Heart right ventricle (tissue), 16 donors: ENCODE data around the gene TTC9B. TPM values are rescaled to one million over a fixed set of nuclear protein-coding genes. Genes with fewer than 3 reads are reported as not detected.

Source experiments
- ATAC-seq, 8 donors: fragments of 200-7000 bp; cut with Tn5 transposase; one replicate each; pipeline ENCODE4 v1.9.1; 2020; ENCODE audit warnings: mild to moderate bottlenecking in 8 of 8, moderate library complexity in 8 of 8, moderate number of reproducible peaks in 1 of 8
- DNase-seq, 2 donors: peaks; one replicate each; pipeline ENCODE4 v3.0.0-alpha.2; 2020
- H3K27ac ChIP-seq, 10 donors: fragments of 200-600 bp; sonication (generic) in 2 of 10; one replicate each; pipeline versions ENCODE4 v1.5.0 to v1.8.0; 2020 to 2022; ENCODE audit warnings: mild to moderate bottlenecking in 3 of 10
- H3K27me3 ChIP-seq, 7 donors: fragments of 200-600 bp; one replicate each; pipeline ENCODE4 v1.8.0; 2021 to 2022; ENCODE audit warnings: mild to moderate bottlenecking in 2 of 7
- H3K36me3 ChIP-seq, 9 donors: fragments of 200-600 bp; sonication (generic) in 1 of 9; one replicate each; pipeline versions ENCODE4 v1.5.0 to v1.8.0; 2020 to 2022; ENCODE audit warnings: mild to moderate bottlenecking in 2 of 9
- H3K4me1 ChIP-seq, 9 donors: fragments of 200-600 bp; sonication (generic) in 1 of 9; one replicate each; pipeline versions ENCODE4 v1.5.0 to v1.8.0; 2020 to 2022; ENCODE audit warnings: mild to moderate bottlenecking in 4 of 9
- H3K4me3 ChIP-seq, 10 donors: fragments of 200-600 bp; sonication (generic) in 2 of 10; one replicate each; pipeline versions ENCODE4 v1.5.0 to v1.8.0; 2020 to 2022; ENCODE audit warnings: mild to moderate bottlenecking in 7 of 10, moderate library complexity in 2 of 10
- H3K9me3 ChIP-seq, 11 donors: fragments of 200-600 bp in 10 of 11; sonication (generic) in 2 of 11; one replicate each; pipeline versions ENCODE4 v1.5.0 to v1.8.0; 2013 to 2022; ENCODE audit warnings: mild to moderate bottlenecking in 2 of 11, control low read depth in 1 of 11, moderate library complexity in 1 of 11
- CTCF ChIP-seq, 9 donors: fragments of 200-600 bp; sonication (generic) in 2 of 9; IDR thresholded peaks; one replicate each; pipeline versions ENCODE4 v1.5.0 to v1.8.0; 2021 to 2022; ENCODE audit warnings: antibody characterized with exemption in 9 of 9, mild to moderate bottlenecking in 5 of 9, moderate library complexity in 1 of 9
- WGBS, 2 donors: extraction: QIAGEN DNeasy Blood & Tissue Kit; methylation state at CpG; one replicate each; pipeline ENCODE4 v1.1.7; 2013; ENCODE audit warnings: inconsistent platforms in 1 of 2; 5-methylcytosine and 5-hydroxymethylcytosine counted together
- intact Hi-C, 10 donors: fragments of 100-400 bp; cut with DNase I; formaldehyde crosslinking; loops; one replicate each; pipeline versions ENCODE4 v1.11.1 to v1.14.2; 2022
- polyA plus RNA-seq, 2 donors: library from polyadenylated mRNA; stranded (reverse); fragments of 200-250 nt; gene quantifications; one replicate each; pipeline ENCODE4 v1.2.3, GENCODE V29; 2013
- total RNA-seq, 10 donors: library from RNA; stranded (reverse); fragmentation: NEBNext Ultra II Directional in 3 of 10; extraction: Animal tissue kit (Norgen Biotek cat#: 25700) in 3 of 10; gene quantifications; one replicate each; pipeline versions ENCODE4 v1.2.1 to v1.2.4, GENCODE V29; 2021 to 2023
- donor health status: Arrhythmogenic right ventricular cardiomyopathy.
- donor health status: ischemic (EF 13 %, LVEDD 7.1; RV severe dilation, severe dysfunction).
- donor health status: healthy with polysubstance abuse.
- donor health status: DM: no; HTN: yes; CAD: no.
- donor health status: DM: no; HTN: no; CAD: no.
- donor health status: ischemic (EF 25% LVEDD 6.9; RV normal size, moderate dysfunction).
- donor health status: ischemic (EF 25% LVEDD 5.7; RV mildly dilated, moderate dysfunction).
- donor health status: healthy.
- donor health status: DM: yes; HTN: yes; CAD: no.
- donor health status: Ischemic cardiomyopathy.
- donor health status: ischemic (EF 35%, LVEDD 5.7; RV mildly dilated, moderate dysfunction).
- donor health status: nonischemic (EF 11% LVEDD 7.7; RV severe dilation, severe dysfunction).
- donor health status: DM: yes; HTN: yes; CAD: no.
- donor health status: PGD.
- donor health status: ischemic (EF 29% LVEDD 5.4; RV normal size, mild dysfunction).
- donor health status: nonischemic (EF 23%, LVEDD 6.1; RV moderate dilation, normal function).

Gene TTC9B
- total and polyA plus RNA-seq, 12 donors = not detected

- no peak for DNase-seq
- no peak for TF ChIP-seq CTCF (IDR thresholded peaks at IDR 0.05)
- no peak overlapping the region for H3K4me3 ChIP-seq
- H3K27me3 ChIP-seq = no peaks in the 10 kb centered on the region
- H3K9me3 ChIP-seq = no peaks in the 10 kb centered on the region
- WGBS, 2 donors = 73 to 79% methylated on average over 4 of the region's 4 CpGs
- H3K36me3 ChIP-seq = peaks cover 0 to 78% (median 32%) of the 10 kb centered on the region in 9 donors
- ATAC-seq = no peak
- intact Hi-C loops = no loop called here
- no peak overlapping the region for H3K27ac ChIP-seq
- peaks cover 0 to 27% (median 12%) of the 10 kb centered on the region in 9 donors for H3K4me1 ChIP-seq
These were observed 33.8 kb upstream of the TTC9B start for GRCh38 chr19:40251991-40252390.

- H3K36me3 ChIP-seq = peaks cover 0 to 71% (median 26%) of the 10 kb centered on the region in 9 donors
- H3K27ac ChIP-seq = no peak overlapping the region
- intact Hi-C loops = no loop called here
- ATAC-seq (no peak), DNase-seq (no peak)
- H3K27me3 ChIP-seq = no peaks in the 10 kb centered on the region
- no peak overlapping the region for H3K4me3 ChIP-seq
- peaks cover 0 to 21% (median 11%) of the 10 kb centered on the region in 9 donors for H3K4me1 ChIP-seq
- no peak for TF ChIP-seq CTCF (IDR thresholded peaks at IDR 0.05)
- no peaks in the 10 kb centered on the region for H3K9me3 ChIP-seq
These were observed 33.1 kb upstream of the TTC9B start for GRCh38 chr19:40251244-40251643.

- 88 to 90% methylated on average over 11 of the region's 11 CpGs for WGBS, 2 donors
- Histone ChIP-seq H3K4me1 (peaks cover 0 to 32% (median 18%) of the 10 kb centered on the region in 9 donors), H3K4me3 (no peak overlapping the region), H3K36me3 (peaks cover 0 to 56% (median 12%) of the 10 kb centered on the region in 9 donors), H3K27ac (no peak overlapping the region), H3K9me3 (no peaks in the 10 kb centered on the region), H3K27me3 (no peaks in the 10 kb centered on the region)
- ATAC-seq = no peak
- TF ChIP-seq CTCF (IDR thresholded peaks at IDR 0.05) = no peak
- intact Hi-C loops = no loop called here
- DNase-seq = no peak
These were observed 31.6 kb upstream of the TTC9B start for GRCh38 chr19:40249781-40250180.

GRCh38 chr19:40249201-40249600, 31.0 kb upstream of the TTC9B start:
- intact Hi-C loops = no loop called here
- ATAC-seq (no peak), DNase-seq (no peak)
- Histone ChIP-seq H3K27ac (no peak overlapping the region), H3K9me3 (no peaks in the 10 kb centered on the region), H3K36me3 (peaks cover 0 to 50% (median 8%) of the 10 kb centered on the region in 9 donors), H3K4me3 (no peak overlapping the region), H3K27me3 (no peaks in the 10 kb centered on the region), H3K4me1 (peaks cover 0 to 37% (median 18%) of the 10 kb centered on the region in 9 donors)
- TF ChIP-seq CTCF (IDR thresholded peaks at IDR 0.05) = no peak
- WGBS, 2 donors = 77 to 85% methylated on average over 10 of the region's 10 CpGs
